SK-MEL-5 (cell line): ENCODE measurements around the gene TRMT10C. TPM values are rescaled to one million over a fixed set of nuclear protein-coding genes. Genes with fewer than 3 reads are reported as not detected.
"Not testable (repeated sequence)": the region's sequence is repeated elsewhere in the genome, so short reads cannot be mapped to it uniquely, and the experiment has no call there.

Source experiments
- DNase-seq: peaks from one replicate; pipeline ENCODE4 v3.0.0-alpha.2; 2016; ENCODE audit warnings: low read depth, low spot score
- in situ Hi-C: cut with HindIII; loops from 2 replicates; pipeline ENCODE4 v1.10.0; 2016; ENCODE audit warnings: low sequenced_read_pairs, high pct_unique_total_duplicates, low pct_unique_long_range_greater_than_20kb
- small RNA-seq, 2 experiments: library from RNA; depleted of rRNA; stranded (forward); fragments of <200 nt; gene quantifications; one replicate each; pipeline ENCODE3, GENCODE V24; 2014
- total RNA-seq: library from RNA; depleted of rRNA; stranded (reverse); fragments of >200 nt; shearing (Covaris generic); gene quantifications from 2 replicates; pipeline ENCODE4 v1.2.3, GENCODE V29; 2014; rRNA removed

TRMT10C gene
- total RNA-seq, 1 experiment from 2014 or later: 77.5 TPM

DNA sequence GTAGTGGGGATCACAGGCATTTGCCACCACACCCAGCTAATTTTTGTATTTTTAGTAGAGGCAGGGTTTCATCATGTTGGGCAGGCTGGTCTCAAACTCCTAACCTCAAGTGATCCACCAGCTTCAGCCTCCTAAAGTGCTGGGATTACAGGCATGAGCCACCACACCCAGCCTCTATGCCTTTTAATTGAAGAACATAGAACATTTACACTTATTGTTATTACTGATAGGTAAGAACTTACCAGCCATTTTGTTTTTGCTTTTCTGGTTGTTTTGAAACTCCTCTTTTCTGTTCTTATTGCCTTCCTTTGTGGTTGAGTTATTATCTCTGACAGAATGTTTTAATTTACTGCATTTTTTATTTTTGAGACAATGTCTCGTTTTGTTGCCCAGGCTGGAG lies 41.5 kb downstream of the TRMT10C start:
- in situ Hi-C loops: no loop called here
- no peak for DNase-seq

DNA sequence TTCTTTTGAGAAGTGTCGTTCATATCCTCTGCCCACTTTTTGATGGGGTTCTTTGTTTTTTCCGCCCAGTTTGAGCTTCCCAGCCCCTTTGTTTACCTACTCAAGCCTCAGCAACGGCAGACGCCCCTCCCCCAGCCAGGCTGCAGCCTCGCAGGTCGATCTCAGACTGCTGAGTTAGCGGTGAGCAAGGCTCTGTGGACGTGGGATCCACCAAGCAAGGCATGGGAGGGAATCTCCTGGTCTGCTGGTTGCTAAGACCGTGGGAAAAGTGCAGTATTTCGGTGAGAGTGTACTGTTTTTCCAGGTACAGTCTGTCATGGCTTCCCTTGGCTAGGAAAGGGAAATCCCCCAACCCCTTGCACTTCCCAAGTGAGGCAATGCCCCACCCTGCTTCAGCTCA lies 43.7 kb downstream of the TRMT10C start:
- in situ Hi-C loops, DNase-seq: not testable (repeated sequence)

- no peak for DNase-seq
- in situ Hi-C loops: no loop called here
Observed at GRCh38 chr3:101611023-101611422, 49.4 kb downstream of the TRMT10C start.

DNA sequence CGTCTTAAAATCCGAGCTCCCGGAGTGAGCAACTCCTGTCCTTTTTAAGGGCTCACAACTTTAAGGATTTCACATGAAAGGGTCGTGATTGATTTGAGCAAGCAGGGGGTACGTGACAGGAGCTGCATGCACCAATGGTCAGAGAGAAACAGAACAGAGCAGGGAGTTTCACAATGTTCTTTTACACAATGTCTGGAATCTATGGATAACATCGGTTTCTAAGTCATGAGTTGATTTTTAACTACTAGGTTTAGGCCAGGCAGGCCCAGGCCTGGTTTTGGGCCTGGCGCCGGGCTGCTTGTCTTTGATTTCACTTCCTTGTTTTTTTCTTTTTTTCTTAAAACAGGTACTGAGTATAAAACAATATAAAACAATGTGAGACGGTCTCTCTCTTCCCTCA lies 51.3 kb downstream of the TRMT10C start:
- in situ Hi-C loops, DNase-seq: not testable (repeated sequence)

GRCh38 chr3:101615525-101615924 lies 53.9 kb downstream of the TRMT10C start:
- in situ Hi-C loops: no loop called here
- DNase-seq: no peak

Small RNA genes within 50 kb of the gene (small RNA-seq; reads per million reads assigned to genes)
- 0 reads per million in 2 experiments for gene RNU6-1256P

Other genes with a start within 250 kb of the TRMT10C start
- 0.03 TPM in 1 of 2 replicates, not detected in the other for gene IMPG2, start 241.3 kb upstream of the TRMT10C start, total RNA-seq
- gene SENP7, start 48.7 kb upstream of the TRMT10C start, total RNA-seq: 10.7 and 12.1 TPM in 2 replicates
- 69.9 and 74.2 TPM in 2 replicates for gene PCNP, start 12.3 kb downstream of the TRMT10C start, total RNA-seq
- gene ZBTB11, start 115.3 kb downstream of the TRMT10C start, total RNA-seq: 21.7 and 22.9 TPM in 2 replicates
- gene RPL24, start 124.8 kb downstream of the TRMT10C start, total RNA-seq: 2,318 and 2,361 TPM in 2 replicates
- gene CEP97, start 162.7 kb downstream of the TRMT10C start, total RNA-seq: 17.9 TPM in 2 replicates
- gene NXPE3, start 217.3 kb downstream of the TRMT10C start, total RNA-seq: 3.0 and 5.5 TPM in 2 replicates